K562 (cell line): Measurements from ENCODE around the gene SEPHS2. TPM values are rescaled to one million over a fixed set of nuclear protein-coding genes. Genes with fewer than 3 reads are reported as not detected.

Experiments used
- ATAC-seq: fragments of 200-7000 bp; cut with Tn5 transposase; 3 replicates; pipeline ENCODE4 v1.9.1; 2020; ENCODE audit warnings: moderate library complexity
- BruUV-seq: library from RNA; stranded (reverse); fragments of 400-500 nt; replicated peaks from 2 replicates; lab custom pipeline; 2021; lab: Mats Ljungman, UMichigan
- CTCF ChIA-PET: fragments of 300-600 bp; formaldehyde crosslinking; extraction: SDS; loops from one replicate; lab custom pipeline; 2021; ENCODE audit warnings: low intra/inter-chr PET ratio; lab: Yijun Ruan, JAX
- POLR2A ChIA-PET: fragments of 300-600, 350-650 bp; sonication (Branson Sonifier 250); formaldehyde crosslinking; extraction: SDS; loops from one replicate; lab custom pipeline; 2021; ENCODE audit warnings: antibody characterized with exemption, inconsistent platforms; lab: Yijun Ruan, JAX
- DNase-seq, 4 experiments: peaks; one replicate each; pipeline versions ENCODE4 v3.0.0 to v3.0.0-alpha.2; 2011 to 2018; ENCODE audit warnings: low spot score in 3 of 4, mixed read lengths in 3 of 4; ENCODE audit errors: extremely low read depth in 1 of 4
- FAIRE-seq: peaks from 2 replicates; lab custom pipeline; 2011; peaks lifted over from hg19 to GRCh38; lab: Jason Lieb, UNC
- H2AFZ ChIP-seq: 2 replicates; pipeline ENCODE4 v1.6.0; 2011; ENCODE audit warnings: low read depth, low read length, control low read depth, inconsistent platforms
- H3K27ac ChIP-seq: fragments of 200-600 bp; 3 replicates; pipeline ENCODE4 v1.8.0; 2011; ENCODE audit warnings: low read depth, mild to moderate bottlenecking, control low read depth, inconsistent platforms, low read length, moderate library complexity, mixed read lengths; ENCODE audit errors: extremely low read depth
- H3K27me3 ChIP-seq, 2 experiments: fragments of 300-600 bp in 1 of 2; 2 replicates in 1 of 2; 3 replicates in 1 of 2; pipeline versions ENCODE4 v1.6.0 to v1.8.0; 2011; ENCODE audit warnings: inconsistent platforms in 2 of 2, low read length in 2 of 2, mild to moderate bottlenecking in 1 of 2, mixed read lengths in 1 of 2, moderate library complexity in 1 of 2; ENCODE audit not compliant: control insufficient read depth in 2 of 2, insufficient read depth in 2 of 2
- H3K36me3 ChIP-seq: fragments of 300-600 bp; 3 replicates; pipeline ENCODE4 v1.8.0; 2011; ENCODE audit warnings: mild to moderate bottlenecking, low read length, inconsistent platforms; ENCODE audit not compliant: control insufficient read depth, insufficient read depth
- H3K4me1 ChIP-seq, 2 experiments: fragments of 200-600 bp in 1 of 2; replicated peaks in 1 of 2; 2 replicates in 1 of 2; 3 replicates in 1 of 2; pipeline versions ENCODE4 v1.5.1 to v1.8.0; 2011; ENCODE audit warnings: inconsistent platforms in 2 of 2, low read length in 2 of 2, mild to moderate bottlenecking in 1 of 2, mixed read lengths in 1 of 2, moderate library complexity in 1 of 2; ENCODE audit not compliant: control insufficient read depth in 2 of 2, insufficient read depth in 2 of 2
- H3K4me2 ChIP-seq: 2 replicates; pipeline ENCODE4 v1.6.1; 2011; ENCODE audit warnings: low read length, control low read depth, inconsistent platforms, mixed read lengths; ENCODE audit not compliant: insufficient read depth
- H3K4me3 ChIP-seq: fragments of 200-600 bp; sonication (generic), shearing (Covaris generic); 2 replicates; pipeline ENCODE4 v1.5.1; 2016; ENCODE audit warnings: control low read depth, inconsistent platforms
- H3K79me2 ChIP-seq: fragments of 200-600 bp; 3 replicates; pipeline ENCODE4 v1.8.0; 2011; ENCODE audit warnings: low read length, inconsistent platforms; ENCODE audit not compliant: control insufficient read depth, insufficient read depth
- H3K9ac ChIP-seq, 2 experiments: 2 replicates each; pipeline versions ENCODE4 v1.6.0 to v1.6.1; 2011; ENCODE audit warnings: low read depth in 2 of 2, low read length in 2 of 2, control low read depth in 1 of 2, inconsistent platforms in 1 of 2, mild to moderate bottlenecking in 1 of 2, mixed read lengths in 1 of 2; ENCODE audit not compliant: insufficient read depth in 1 of 2
- H3K9me1 ChIP-seq: one replicate; pipeline ENCODE4 v1.6.0; 2011; ENCODE audit warnings: inconsistent platforms, mild to moderate bottlenecking, low read length, moderate library complexity; ENCODE audit not compliant: control insufficient read depth, insufficient read depth
- H3K9me3 ChIP-seq: replicated peaks from 2 replicates; pipeline ENCODE4 v1.5.1; 2011; ENCODE audit warnings: low read depth, low read length, inconsistent platforms; ENCODE audit not compliant: control insufficient read depth, insufficient read depth
- H4K20me1 ChIP-seq: replicated peaks from 2 replicates; pipeline ENCODE4 v1.6.1; 2011; ENCODE audit warnings: low read length, inconsistent platforms, mixed read lengths; ENCODE audit not compliant: control insufficient read depth, insufficient read depth
- HOMEZ ChIP-seq: fragments of 250-450 bp; sonication (Bioruptor Pico); IDR thresholded peaks from 2 replicates; pipeline ENCODE4 v1.4.0; 2020; ENCODE audit warnings: mild to moderate bottlenecking, moderate library complexity
- JUN ChIP-seq, 2 experiments: sonication (generic) in 1 of 2; formaldehyde crosslinking in 1 of 2; IDR thresholded peaks; 2 replicates each; pipeline versions ENCODE4 v1.6.1 to v1.8.0; 2012 to 2022; ENCODE audit warnings: borderline replicate concordance in 2 of 2, mild to moderate bottlenecking in 2 of 2, improper control_type of control experiment in 1 of 2, low read depth in 1 of 2, low read length in 1 of 2, missing genetic modification reagents in 1 of 2
- KDM1A ChIP-seq, 2 experiments: fragments of 450-650 bp; IDR thresholded peaks; 2 replicates each; pipeline ENCODE4 v1.6.1; 2016; ENCODE audit warnings: mild to moderate bottlenecking in 2 of 2
- ZFP36 ChIP-seq: fragments of 150-350 bp; IDR thresholded peaks from 2 replicates; pipeline ENCODE4 v1.6.1; 2018; ENCODE audit warnings: low read length, low read depth; ENCODE audit not compliant: partially characterized antibody
- ZNF277 ChIP-seq: fragments of 250-450 bp; sonication (Bioruptor Pico); IDR thresholded peaks from 2 replicates; pipeline ENCODE4 v1.8.0; 2022; ENCODE audit warnings: inconsistent platforms, mild to moderate bottlenecking, moderate library complexity, borderline replicate concordance
- ZNF740 ChIP-seq, 3 experiments: fragments of 200-800 bp in 1 of 3; sonication (Bioruptor generic) in 1 of 3; sonication (generic) in 1 of 3; formaldehyde crosslinking in 1 of 3; IDR thresholded peaks; 2 replicates each; pipeline versions ENCODE4 v1.6.1 to v1.8.0; 2016 to 2022; ENCODE audit warnings: mild to moderate bottlenecking in 2 of 3, missing compliant biosample characterization in 2 of 3, missing genetic modification characterization in 2 of 3, missing genetic modification reagents in 1 of 3
- WGBS: fragments of 100-300 bp; shearing (Covaris generic); methylation state at CpG from one replicate; pipeline ENCODE4 v1.1.6; 2016; ENCODE audit warnings: low coverage, mixed read lengths; ENCODE audit not compliant: insufficient coverage; ENCODE audit errors: missing lambda C conversion rate; 5-methylcytosine and 5-hydroxymethylcytosine counted together
- in situ Hi-C: fragments of 300-500 bp; cut with MboI; formaldehyde crosslinking; loops from 4 replicates; pipeline ENCODE4 v1.15.0; 2018; ENCODE audit warnings: inconsistent platforms, mixed read lengths
- intact Hi-C: fragments of 100-400 bp; cut with micrococcal nuclease; formaldehyde crosslinking; loops from 2 replicates; pipeline ENCODE4 v1.14.2; 2022
- polyA plus RNA-seq, 8 experiments: library from polyadenylated mRNA; depleted of rRNA in 4 of 8; stranded (reverse) in 5 of 8; unstranded in 3 of 8; fragments of >200 nt; fragmentation: Nextera tagmentation in 2 of 8; fragmentation: Illumina TruSeq in 1 of 8; extraction: Ambion mirVana in 2 of 8; extraction: Trizol in 1 of 8; gene quantifications; 2 replicates each; pipeline versions ENCODE4 v1.2.1 to v1.2.3, GENCODE V29; 2011 to 2014; ENCODE audit warnings: inconsistent platforms in 1 of 8, missing spikeins in 1 of 8
- total RNA-seq, 7 experiments: library from RNA; depleted of rRNA in 6 of 7; stranded (reverse); fragments of >200 nt in 6 of 7; fragmentation: Illumina TruSeq in 2 of 7; extraction: Trizol in 2 of 7; gene quantifications; 2 replicates each; pipeline versions ENCODE4 v1.2.1 to v1.2.3, GENCODE V29; 2011 to 2021; ENCODE audit warnings: low replicate concordance in 1 of 7

SEPHS2 gene
- total and polyA plus RNA-seq, 9 of the 15 experiments (the other 6 are each of a cell fraction or from before 2014, with no cell fraction given), result 20.9 to 90.6 (median 43.4) TPM

- intact Hi-C loops, result no loop called here
Observed at GRCh38 chr16:30457256-30457655, 11.6 kb upstream of the SEPHS2 start.

More at GRCh38 chr16:30457256-30457655, 11.6 kb upstream of the SEPHS2 start:
- ChIA-PET CTCF (no interaction called here), POLR2A (interaction anchor here (1.1 kb wide), 1 partner anchor 12 kb away, joined by 6 read pairs; the partner anchor contains the start of gene SEPHS2)
- Histone ChIP-seq H3K9me1 (no peaks in the 10 kb centered on the region), H3K27me3 (no peaks in the 10 kb centered on the region), H3K4me3 (no peak overlapping the region), H3K27ac (no peak overlapping the region), H3K4me2 (no peak overlapping the region), H4K20me1 (no peaks in the 10 kb centered on the region), H3K36me3 (no peaks in the 10 kb centered on the region), H3K79me2 (no peaks in the 10 kb centered on the region), H2AFZ (no peak overlapping the region), H3K9ac (no peak overlapping the region; a peak in 1 of 4 replicates), H3K9me3 (no peaks in the 10 kb centered on the region), H3K4me1 (peaks cover 5 to 12% of the 10 kb centered on the region in 2 experiments; a peak in 4 of 5 replicates)
- 21% methylated on average over 1 of the region's 1 CpG for WGBS
- TF ChIP-seq ZNF740 (CRISPR knock-in tag; IDR thresholded peaks at IDR 0.05), result no peak
- TF ChIP-seq ZNF740 (tag; IDR thresholded peaks at IDR 0.05), result no peak
- TF ChIP-seq ZFP36, result no peak
- no peak for TF ChIP-seq JUN (IDR thresholded peaks at IDR 0.05; ENCODE audit: borderline replicate concordance, low read depth, low read length)
- no peak for TF ChIP-seq JUN (CRISPR knock-in tag; IDR thresholded peaks at IDR 0.05; ENCODE audit: borderline replicate concordance)
- TF ChIP-seq HOMEZ (CRISPR knock-in tag), result no peak
- TF ChIP-seq KDM1A (IDR thresholded peaks at IDR 0.05), result no peak
- TF ChIP-seq ZNF277, result no peak
- DNase-seq (no peak), ATAC-seq (no peak), FAIRE-seq (no peak)
- in situ Hi-C loops, result no loop called here
- no TSS peak for BruUV-seq
